Adrenal gland (tissue), 5 donors: ENCODE data around the gene ATRAID.

Source experiments
- POLR2A ChIP-seq, 2 donors: fragments of 450-650 bp; IDR thresholded peaks; one replicate each; pipeline ENCODE4 v1.6.1; 2017; ENCODE audit warnings: antibody characterized with exemption in 2 of 2, mild to moderate bottlenecking in 2 of 2, moderate library complexity in 1 of 2
- TF ChIP-seq, protein P1 (sequence below), 6 experiments: fragments of 450-650 bp in 4 of 6; fragments of 200-600 bp in 2 of 6; sonication (generic) in 1 of 6; IDR thresholded peaks; 1 replicate in 5 of 6; 2 replicates in 1 of 6; pipeline versions ENCODE4 v1.5.1 to v1.8.0; 2016 to 2021; ENCODE audit warnings: antibody characterized with exemption in 6 of 6, mild to moderate bottlenecking in 2 of 6, moderate library complexity in 1 of 6
- donor health status: DM: no; HTN: no; CAD: no.

DNA sequence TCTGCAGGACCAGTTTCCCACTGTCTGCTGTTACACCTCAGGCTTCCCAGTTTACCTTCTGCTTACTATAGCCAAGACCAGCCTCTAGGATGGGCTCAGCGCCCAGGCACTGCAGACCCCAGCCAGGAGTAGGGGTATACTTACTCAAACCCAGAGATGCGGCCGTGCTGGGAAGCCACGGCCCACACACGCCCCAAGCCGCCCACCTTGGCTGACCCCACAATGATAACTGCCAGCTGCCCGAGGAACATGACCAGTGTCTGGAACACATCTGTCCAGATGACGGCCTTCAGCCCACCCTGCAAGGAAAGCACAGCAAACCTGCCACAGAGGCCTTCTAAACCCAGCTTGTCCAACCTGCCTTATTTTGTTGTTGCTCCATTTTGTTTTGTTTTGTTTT, 6.6 kb upstream of the ATRAID start:
- TF ChIP-seq, protein P1, sequence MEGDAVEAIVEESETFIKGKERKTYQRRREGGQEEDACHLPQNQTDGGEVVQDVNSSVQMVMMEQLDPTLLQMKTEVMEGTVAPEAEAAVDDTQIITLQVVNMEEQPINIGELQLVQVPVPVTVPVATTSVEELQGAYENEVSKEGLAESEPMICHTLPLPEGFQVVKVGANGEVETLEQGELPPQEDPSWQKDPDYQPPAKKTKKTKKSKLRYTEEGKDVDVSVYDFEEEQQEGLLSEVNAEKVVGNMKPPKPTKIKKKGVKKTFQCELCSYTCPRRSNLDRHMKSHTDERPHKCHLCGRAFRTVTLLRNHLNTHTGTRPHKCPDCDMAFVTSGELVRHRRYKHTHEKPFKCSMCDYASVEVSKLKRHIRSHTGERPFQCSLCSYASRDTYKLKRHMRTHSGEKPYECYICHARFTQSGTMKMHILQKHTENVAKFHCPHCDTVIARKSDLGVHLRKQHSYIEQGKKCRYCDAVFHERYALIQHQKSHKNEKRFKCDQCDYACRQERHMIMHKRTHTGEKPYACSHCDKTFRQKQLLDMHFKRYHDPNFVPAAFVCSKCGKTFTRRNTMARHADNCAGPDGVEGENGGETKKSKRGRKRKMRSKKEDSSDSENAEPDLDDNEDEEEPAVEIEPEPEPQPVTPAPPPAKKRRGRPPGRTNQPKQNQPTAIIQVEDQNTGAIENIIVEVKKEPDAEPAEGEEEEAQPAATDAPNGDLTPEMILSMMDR (IDR thresholded peaks at IDR 0.05): no peak
- no peak for TF ChIP-seq POLR2A (IDR thresholded peaks at IDR 0.05)
